ENCODE results near the gene HIPK3. TPM values are rescaled to one million over a fixed set of nuclear protein-coding genes. Genes with fewer than 3 reads are reported as not detected.

HIPK3 gene
- total and polyA plus RNA-seq, 4 donors, result 17.9 to 189 (median 71.5) TPM

- no peak for DNase-seq
- WGBS, 2 donors, result 20 to 22% methylated on average over 1 of the region's 1 CpG
- Histone ChIP-seq H3K27me3 (ENCODE audit: control insufficient read depth in 3 of 3, insufficient read depth in 3 of 3, low read length in 2 of 3) (no peaks in the 10 kb centered on the region), H3K4me1 (ENCODE audit: control insufficient read depth in 5 of 5, insufficient read depth in 5 of 5, low read length in 5 of 5) (peaks cover 5 to 32% (median 13%) of the 10 kb centered on the region in 5 donors), H3K9ac (ENCODE audit: insufficient read depth in 1 of 2, low read length in 2 of 2) (no peak overlapping the region), H3K4me3 (no peak overlapping the region), H3K27ac (ENCODE audit: low read depth in 1 of 2, low read length in 1 of 2) (peak overlapping the region in 1 of 2 donors; percentile 75), H3K9me3 (ENCODE audit: control insufficient read depth in 4 of 4, insufficient read depth in 3 of 4, low read length in 3 of 4) (no peaks in the 10 kb centered on the region), H3K36me3 (ENCODE audit: control insufficient read depth in 4 of 4, insufficient read depth in 4 of 4, low read length in 4 of 4) (no peaks in the 10 kb centered on the region)
- ATAC-seq (ENCODE audit: insufficient read depth, low FRiP score), result no peak
- TF ChIP-seq CTCF (IDR thresholded peaks at IDR 0.05; ENCODE audit: control extremely low read depth, extremely low read depth), result no peak
Measured at GRCh38 chr11:33320016-33320813, 63.0 kb downstream of the HIPK3 start.

DNA sequence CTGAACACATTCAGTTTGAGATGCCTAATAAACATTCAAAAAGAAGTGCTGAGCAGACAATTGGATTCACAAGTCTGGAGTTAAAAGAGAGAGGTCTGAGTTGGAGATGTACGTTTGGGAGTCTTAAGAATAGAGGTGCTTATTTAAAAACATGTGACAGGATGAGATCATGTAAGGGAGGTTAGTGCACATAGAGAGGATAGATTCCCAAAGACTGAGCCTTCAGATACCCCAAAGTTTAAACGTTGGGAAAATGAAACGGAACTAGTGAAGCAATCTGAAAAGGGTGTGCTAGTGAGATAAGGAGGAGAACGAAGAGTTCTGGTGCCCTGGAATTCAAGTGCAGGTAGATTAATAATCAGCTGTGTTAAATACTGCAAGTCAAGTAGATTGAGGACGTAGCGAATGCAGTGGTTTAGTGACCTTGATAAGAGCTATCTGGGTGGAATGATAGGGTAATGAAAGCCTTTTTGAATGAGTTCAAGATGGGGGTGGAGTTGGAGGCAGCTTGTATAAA, 63.7 kb downstream of the HIPK3 start:
- no peak for TF ChIP-seq CTCF (IDR thresholded peaks at IDR 0.05; ENCODE audit: control extremely low read depth, extremely low read depth)
- WGBS, 2 donors, result 15 to 18% methylated on average over 6 of the region's 6 CpGs
- no peak overlapping the region for H3K4me3 ChIP-seq
- ATAC-seq (ENCODE audit: insufficient read depth, low FRiP score), result peak; percentile 73
- H3K36me3 ChIP-seq (ENCODE audit: control insufficient read depth in 4 of 4, insufficient read depth in 4 of 4, low read length in 4 of 4), result no peaks in the 10 kb centered on the region
- peaks cover 3 to 29% (median 13%) of the 10 kb centered on the region in 5 donors for H3K4me1 ChIP-seq (ENCODE audit: control insufficient read depth in 5 of 5, insufficient read depth in 5 of 5, low read length in 5 of 5)
- H3K27ac ChIP-seq (ENCODE audit: low read depth in 1 of 2, low read length in 1 of 2), result peak overlapping the region in 1 of 2 donors; percentile 75
- H3K9me3 ChIP-seq (ENCODE audit: control insufficient read depth in 4 of 4, insufficient read depth in 3 of 4, low read length in 3 of 4), result no peaks in the 10 kb centered on the region
- H3K9ac ChIP-seq (ENCODE audit: insufficient read depth in 1 of 2, low read length in 2 of 2), result no peak overlapping the region
- no peaks in the 10 kb centered on the region for H3K27me3 ChIP-seq (ENCODE audit: control insufficient read depth in 3 of 3, insufficient read depth in 3 of 3, low read length in 2 of 3)
- DNase-seq, result peak in 1 of 3 donors; percentile 26

DNA sequence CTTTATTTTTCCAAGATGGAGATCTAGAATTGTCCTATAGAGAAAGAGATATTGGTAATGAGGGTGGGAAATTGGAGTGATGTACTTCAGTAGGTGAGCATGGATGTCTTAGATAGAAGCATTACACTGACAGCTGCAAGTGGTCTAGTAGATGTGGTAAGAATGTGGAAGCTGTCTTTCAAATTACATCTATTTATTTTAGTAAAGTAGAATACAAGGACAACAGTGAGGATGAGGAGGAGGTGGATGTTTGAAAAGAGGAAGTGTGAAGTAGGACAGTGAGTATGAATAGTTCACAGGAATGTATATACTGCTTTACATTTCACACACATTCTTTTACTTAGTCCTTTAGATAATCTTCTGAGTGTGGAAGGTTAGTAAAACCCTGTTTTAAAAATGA, 64.2 kb downstream of the HIPK3 start:
- Histone ChIP-seq H3K27ac (ENCODE audit: low read depth in 1 of 2, low read length in 1 of 2) (peak overlapping the region in 1 of 2 donors; percentile 75), H3K4me1 (ENCODE audit: control insufficient read depth in 5 of 5, insufficient read depth in 5 of 5, low read length in 5 of 5) (peaks cover 3 to 32% (median 13%) of the 10 kb centered on the region in 5 donors), H3K36me3 (ENCODE audit: control insufficient read depth in 4 of 4, insufficient read depth in 4 of 4, low read length in 4 of 4) (no peaks in the 10 kb centered on the region), H3K4me3 (no peak overlapping the region), H3K9me3 (ENCODE audit: control insufficient read depth in 4 of 4, insufficient read depth in 3 of 4, low read length in 3 of 4) (no peaks in the 10 kb centered on the region), H3K9ac (ENCODE audit: insufficient read depth in 1 of 2, low read length in 2 of 2) (no peak overlapping the region), H3K27me3 (ENCODE audit: control insufficient read depth in 3 of 3, insufficient read depth in 3 of 3, low read length in 2 of 3) (no peaks in the 10 kb centered on the region)
- ATAC-seq (ENCODE audit: insufficient read depth, low FRiP score) (no peak), DNase-seq (no peak)
- no peak for TF ChIP-seq CTCF (IDR thresholded peaks at IDR 0.05; ENCODE audit: control extremely low read depth, extremely low read depth)

Data from lung (tissue), 12 donors.